Mesenchymal stem cell (in vitro differentiated cells and primary cell): Measurements from ENCODE around the gene AKAP7.

ENCODE experiments used
- DNase-seq: peaks from one replicate; pipeline ENCODE4 v3.0.0-alpha.2; 2013
- H2AFZ ChIP-seq: one replicate; pipeline ENCODE4 v1.6.1; 2013; ENCODE audit warnings: low read depth, mild to moderate bottlenecking, control low read depth, inconsistent platforms, low read length, moderate library complexity
- H2AK5ac ChIP-seq: 2 replicates; pipeline ENCODE4 v1.6.1; 2013; ENCODE audit warnings: low read length, moderate library complexity, mild to moderate bottlenecking, inconsistent platforms; ENCODE audit not compliant: severe bottlenecking
- H2BK120ac ChIP-seq: one replicate; pipeline ENCODE4 v1.6.1; 2013; ENCODE audit warnings: low read depth, mild to moderate bottlenecking, inconsistent platforms, low read length, moderate library complexity
- H2BK12ac ChIP-seq, 2 experiments: one replicate each; pipeline ENCODE4 v1.6.1; 2013; ENCODE audit warnings: inconsistent platforms in 2 of 2, low read length in 2 of 2, mild to moderate bottlenecking in 2 of 2, moderate library complexity in 2 of 2, control low read depth in 1 of 2
- H2BK15ac ChIP-seq: one replicate; pipeline ENCODE4 v1.6.1; 2013; ENCODE audit warnings: mild to moderate bottlenecking, low read depth, inconsistent platforms; ENCODE audit not compliant: poor library complexity, severe bottlenecking
- H2BK5ac ChIP-seq: 2 replicates; pipeline ENCODE4 v1.6.1; 2013; ENCODE audit warnings: low read depth, mild to moderate bottlenecking, low read length, control low read depth, inconsistent platforms; ENCODE audit not compliant: poor library complexity, severe bottlenecking
- H3K14ac ChIP-seq, 2 experiments: one replicate each; pipeline ENCODE4 v1.6.1; 2013; ENCODE audit warnings: inconsistent platforms in 2 of 2, low read length in 2 of 2, control low read depth in 1 of 2, mild to moderate bottlenecking in 1 of 2, moderate library complexity in 1 of 2
- H3K18ac ChIP-seq, 2 experiments: one replicate each; pipeline ENCODE4 v1.6.1; 2013; ENCODE audit warnings: inconsistent platforms in 2 of 2, low read length in 2 of 2, control low read depth in 1 of 2, low read depth in 1 of 2, mild to moderate bottlenecking in 1 of 2
- H3K23ac ChIP-seq, 2 experiments: one replicate each; pipeline ENCODE4 v1.6.1; 2013; ENCODE audit warnings: inconsistent platforms in 2 of 2, low read length in 2 of 2, mild to moderate bottlenecking in 2 of 2, moderate library complexity in 2 of 2, control low read depth in 1 of 2
- H3K27ac ChIP-seq: 2 replicates; pipeline ENCODE4 v1.5.1; 2013; ENCODE audit warnings: mild to moderate bottlenecking, moderate library complexity, low read length, control low read depth, inconsistent platforms; ENCODE audit not compliant: poor library complexity, severe bottlenecking
- H3K27me3 ChIP-seq, 2 experiments: 2 replicates each; pipeline versions ENCODE4 v1.6.1 to v1.7.0; 2013; ENCODE audit warnings: low read length in 2 of 2, mild to moderate bottlenecking in 2 of 2, moderate library complexity in 2 of 2, control low read depth in 1 of 2, inconsistent platforms in 1 of 2; ENCODE audit not compliant: control insufficient read depth in 1 of 2, insufficient read depth in 1 of 2
- H3K36me3 ChIP-seq, 2 experiments: 2 replicates each; pipeline versions ENCODE4 v1.6.1 to v1.7.0; 2013; ENCODE audit warnings: low read length in 2 of 2, control low read depth in 1 of 2, inconsistent platforms in 1 of 2, low read depth in 1 of 2, mild to moderate bottlenecking in 1 of 2; ENCODE audit not compliant: insufficient read depth in 2 of 2, control insufficient read depth in 1 of 2
- H3K4ac ChIP-seq, 2 experiments: one replicate each; pipeline ENCODE4 v1.6.1; 2013; ENCODE audit warnings: inconsistent platforms in 2 of 2, low read length in 2 of 2, mild to moderate bottlenecking in 2 of 2, moderate library complexity in 2 of 2, control low read depth in 1 of 2, low read depth in 1 of 2
- H3K4me1 ChIP-seq: 2 replicates; pipeline ENCODE4 v1.6.1; 2013; ENCODE audit warnings: low read depth, low read length, control low read depth; ENCODE audit not compliant: control insufficient read depth, insufficient read depth
- H3K4me2 ChIP-seq: 2 replicates; pipeline ENCODE4 v1.6.1; 2013; ENCODE audit warnings: low read length, mild to moderate bottlenecking, inconsistent platforms; ENCODE audit not compliant: poor library complexity, severe bottlenecking
- H3K4me3 ChIP-seq, 2 experiments: 2 replicates each; pipeline versions ENCODE4 v1.5.1 to v1.7.0; 2013; ENCODE audit warnings: low read length in 2 of 2, mild to moderate bottlenecking in 2 of 2, control low read depth in 1 of 2, low read depth in 1 of 2; ENCODE audit not compliant: insufficient read depth in 1 of 2
- H3K79me1 ChIP-seq: replicated peaks from 2 replicates; pipeline ENCODE4 v1.6.1; 2013; ENCODE audit warnings: mild to moderate bottlenecking, control low read depth, low read length, inconsistent platforms; ENCODE audit not compliant: poor library complexity, severe bottlenecking
- H3K9ac ChIP-seq: 2 replicates; pipeline ENCODE4 v1.7.0; 2013; ENCODE audit warnings: mild to moderate bottlenecking, low read length, moderate library complexity
- H3K9me3 ChIP-seq: 2 replicates; pipeline ENCODE4 v1.7.0; 2013; ENCODE audit warnings: mild to moderate bottlenecking, low read length; ENCODE audit not compliant: control insufficient read depth
- H4K8ac ChIP-seq: one replicate; pipeline ENCODE4 v1.6.1; 2013; ENCODE audit warnings: inconsistent platforms, mild to moderate bottlenecking, low read length, moderate library complexity
- H4K91ac ChIP-seq: one replicate; pipeline ENCODE4 v1.6.1; 2013; ENCODE audit warnings: mild to moderate bottlenecking, low read length, inconsistent platforms
- WGBS: methylation state at CpG from one replicate; pipeline ENCODE4 v1.1.7; 2013; ENCODE audit warnings: mixed read lengths; 5-methylcytosine and 5-hydroxymethylcytosine counted together

AKAP7 gene

DNA sequence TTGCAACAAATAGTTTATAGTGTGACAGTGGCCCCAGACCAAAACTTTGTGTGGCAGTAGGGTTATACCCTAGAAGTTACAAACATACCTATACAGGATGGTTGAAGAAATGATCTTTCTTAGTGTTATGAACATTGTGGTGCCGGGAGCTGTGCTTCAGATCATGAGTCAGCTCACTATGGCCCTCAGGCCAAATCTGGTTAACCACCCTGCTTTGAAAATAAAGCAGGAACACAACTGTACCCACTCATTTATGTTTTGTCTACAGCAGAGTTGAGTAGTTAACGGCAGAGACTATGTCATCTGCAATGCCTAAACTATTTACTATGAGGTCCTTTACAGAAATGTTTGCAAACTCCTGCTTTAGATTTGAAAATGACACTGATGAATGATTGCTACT is 24.3 kb downstream of the AKAP7 start:
- 28% methylated on average over 2 of the region's 2 CpGs for WGBS
- H4K91ac ChIP-seq, result no peak overlapping the region
- H2AK5ac ChIP-seq, result no peak overlapping the region

DNA sequence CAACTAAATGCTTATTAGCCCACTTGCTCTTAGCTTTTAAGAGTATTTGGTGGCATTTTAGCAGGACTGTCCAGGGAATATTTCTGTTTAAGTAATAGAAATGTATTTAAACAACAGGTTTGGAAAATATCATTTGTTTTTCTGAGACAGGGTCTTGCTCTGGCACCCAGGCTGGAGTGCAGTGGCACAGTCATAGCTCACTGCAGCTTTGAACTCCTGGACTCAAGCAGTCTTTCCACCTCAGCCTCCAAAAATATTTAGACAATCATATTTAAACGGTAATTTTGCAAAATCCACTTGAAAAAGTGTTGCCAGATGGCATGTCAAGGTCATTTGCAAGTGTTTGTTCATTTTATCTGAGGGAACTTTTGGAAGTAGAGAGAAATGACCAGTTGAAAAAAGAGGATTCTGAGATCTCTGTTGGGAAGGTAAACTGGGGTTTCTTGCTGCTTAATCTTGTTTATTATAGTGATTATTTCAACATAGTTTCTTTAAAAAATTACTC is 25.0 kb downstream of the AKAP7 start:
- Histone ChIP-seq H3K27ac (no peak overlapping the region), H2BK5ac (no peak overlapping the region), H3K9ac (no peak overlapping the region), H2AK5ac (no peak overlapping the region), H2AFZ (no peak overlapping the region), H3K14ac (no peak overlapping the region), H3K4me3 (no peak overlapping the region), H3K27me3 (no peaks in the 10 kb centered on the region), H4K8ac (no peak overlapping the region), H4K91ac (no peak overlapping the region), H3K23ac (no peak overlapping the region), H2BK120ac (no peak overlapping the region), H3K4me2 (no peak overlapping the region), H3K18ac (no peak overlapping the region), H3K4me1 (peaks cover 1% of the 10 kb centered on the region), H2BK12ac (no peak overlapping the region), H3K9me3 (no peaks in the 10 kb centered on the region), H3K4ac (no peak overlapping the region), H2BK15ac (no peak overlapping the region), H3K36me3 (peaks cover 0 to 2% of the 10 kb centered on the region in 2 experiments), H3K79me1 (no peaks in the 10 kb centered on the region)
- WGBS, result 17% methylated on average over 1 of the region's 1 CpG
- no peak for DNase-seq

More for the DNA sequence above, 24.3 kb downstream of the AKAP7 start:
- no peak overlapping the region for H3K4ac ChIP-seq
- no peak overlapping the region for H2BK12ac ChIP-seq
- H3K23ac ChIP-seq, result no peak overlapping the region
- H3K14ac ChIP-seq, result no peak overlapping the region
- no peak overlapping the region for H4K8ac ChIP-seq
- H3K9me3 ChIP-seq, result no peaks in the 10 kb centered on the region
- H2BK15ac ChIP-seq, result no peak overlapping the region
- peaks cover 1% of the 10 kb centered on the region for H3K4me1 ChIP-seq
- H3K18ac ChIP-seq, result no peak overlapping the region
- H3K27me3 ChIP-seq, result no peaks in the 10 kb centered on the region
- no peak overlapping the region for H2BK5ac ChIP-seq
- no peak overlapping the region for H3K4me2 ChIP-seq
- H3K36me3 ChIP-seq, result peaks cover 0 to 2% of the 10 kb centered on the region in 2 experiments
- no peak overlapping the region for H2BK120ac ChIP-seq
- no peak overlapping the region for H3K9ac ChIP-seq
- no peak overlapping the region for H2AFZ ChIP-seq
- H3K27ac ChIP-seq, result no peak overlapping the region
- DNase-seq, result peak; percentile 64
- H3K79me1 ChIP-seq, result no peaks in the 10 kb centered on the region
- H3K4me3 ChIP-seq, result no peak overlapping the region

DNA sequence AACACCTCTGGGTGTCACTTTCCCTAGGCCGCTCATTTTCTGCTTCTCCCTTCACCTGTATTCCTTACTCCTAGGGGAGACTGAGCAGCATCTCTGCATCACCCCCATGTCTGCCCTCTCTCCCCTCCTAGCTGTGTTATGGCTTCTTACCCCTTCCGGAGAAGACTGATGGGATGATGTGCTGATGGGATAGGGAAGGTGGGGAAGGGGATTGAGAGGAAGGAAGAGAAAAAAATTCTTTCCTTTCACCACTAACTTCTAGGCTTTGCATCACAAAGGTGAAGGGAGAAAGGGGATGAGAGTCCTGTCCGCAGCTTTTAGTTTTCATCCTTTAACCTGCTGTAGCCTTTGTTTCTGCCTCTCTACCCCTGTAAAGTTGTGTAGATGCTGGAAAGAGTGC is 26.7 kb downstream of the AKAP7 start:
- Histone ChIP-seq H3K27me3 (no peaks in the 10 kb centered on the region), H3K4me1 (peaks cover 1% of the 10 kb centered on the region), H3K23ac (no peak overlapping the region), H2BK15ac (no peak overlapping the region), H2BK5ac (no peak overlapping the region), H2AK5ac (no peak overlapping the region), H4K8ac (no peak overlapping the region), H3K4ac (no peak overlapping the region), H3K4me2 (no peak overlapping the region), H2AFZ (no peak overlapping the region), H4K91ac (no peak overlapping the region), H3K27ac (no peak overlapping the region), H3K4me3 (no peak overlapping the region), H2BK12ac (no peak overlapping the region), H2BK120ac (no peak overlapping the region), H3K79me1 (no peaks in the 10 kb centered on the region), H3K9me3 (no peaks in the 10 kb centered on the region), H3K9ac (no peak overlapping the region), H3K36me3 (peaks cover 0 to 2% of the 10 kb centered on the region in 2 experiments), H3K14ac (peak overlapping the region in 1 of 2 experiments; percentile 42), H3K18ac (no peak overlapping the region)
- 79% methylated on average over 2 of the region's 3 CpGs for WGBS
- DNase-seq, result no peak

DNA sequence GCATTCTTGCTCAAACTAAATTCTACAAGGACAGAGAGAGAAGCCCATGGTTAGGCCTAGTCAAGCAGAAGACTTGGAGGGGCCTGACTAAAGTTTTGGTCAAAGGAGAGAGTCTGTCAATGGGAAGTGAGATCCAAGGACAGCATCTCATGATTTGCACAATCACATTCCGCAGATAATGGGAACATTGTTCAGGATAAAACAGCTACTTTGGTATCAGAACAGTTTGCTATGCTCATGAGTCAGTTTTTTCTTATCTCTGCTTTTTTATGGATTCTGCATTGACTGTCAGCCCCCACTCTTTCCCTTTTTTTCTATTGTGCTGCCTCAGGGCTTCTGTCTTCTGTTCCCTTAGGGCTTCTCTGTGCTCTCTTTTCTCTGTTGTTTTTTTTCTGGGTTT is 28.6 kb downstream of the AKAP7 start:
- Histone ChIP-seq H3K18ac (no peak overlapping the region), H4K8ac (no peak overlapping the region), H3K9ac (no peak overlapping the region), H2BK15ac (no peak overlapping the region), H2BK5ac (no peak overlapping the region), H3K4me2 (no peak overlapping the region), H3K36me3 (peaks cover 0 to 2% of the 10 kb centered on the region in 2 experiments), H3K27ac (no peak overlapping the region), H3K23ac (no peak overlapping the region), H3K4ac (no peak overlapping the region), H2AFZ (no peak overlapping the region), H3K79me1 (no peaks in the 10 kb centered on the region), H3K4me3 (no peak overlapping the region), H3K4me1 (peaks cover 1% of the 10 kb centered on the region), H3K27me3 (no peaks in the 10 kb centered on the region), H2BK12ac (no peak overlapping the region), H3K9me3 (no peaks in the 10 kb centered on the region), H3K14ac (no peak overlapping the region), H4K91ac (no peak overlapping the region), H2AK5ac (no peak overlapping the region), H2BK120ac (no peak overlapping the region)
- no peak for DNase-seq
- 100% methylated on average over 1 of the region's 1 CpG for WGBS
